Measurements from ENCODE around the gene MCC. TPM values are rescaled to one million over a fixed set of nuclear protein-coding genes. Genes with fewer than 3 reads are reported as not detected.

Gene MCC
- total RNA-seq, 1 experiment from 2014 or later = 7.6 TPM

DNA sequence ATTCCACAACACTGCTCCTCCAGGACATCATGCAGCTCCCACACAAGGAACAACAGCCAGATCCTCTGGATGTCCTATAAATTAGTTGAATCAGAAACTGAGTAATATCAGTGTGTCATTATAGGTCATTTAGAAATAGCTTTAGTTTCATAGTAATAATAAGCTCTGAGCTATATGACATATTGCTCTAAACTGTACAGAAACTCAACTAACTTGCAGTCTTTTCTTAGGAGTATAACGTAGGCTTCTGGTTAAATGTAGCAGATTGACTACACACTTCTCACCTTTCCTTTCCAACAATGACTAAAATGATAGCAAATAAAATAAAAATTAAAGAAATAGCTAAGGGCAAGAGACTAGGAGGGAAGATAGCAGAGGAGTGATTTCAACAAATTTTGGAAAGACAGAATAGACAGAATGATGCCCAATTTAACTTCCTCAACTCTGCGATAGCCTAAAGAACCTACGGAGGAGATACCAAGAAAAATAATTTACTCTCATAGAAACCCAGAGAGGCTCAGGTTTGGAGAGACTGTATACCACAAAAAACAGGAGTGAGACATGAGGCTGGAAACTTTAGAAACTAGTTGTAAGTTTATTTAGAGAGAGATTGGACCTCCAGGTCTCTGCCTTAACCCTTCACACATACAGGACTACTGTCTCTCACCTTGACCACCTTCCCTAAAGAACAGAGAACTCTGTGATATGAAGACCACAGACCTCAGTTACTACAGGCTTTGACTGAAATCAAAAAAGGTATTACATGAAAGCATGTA, 247.1 kb downstream of the MCC start:
- Histone ChIP-seq H2AFZ (ENCODE audit: low read length) (no peak overlapping the region), H3K14ac (ENCODE audit: insufficient read depth, low read length) (no peak overlapping the region), H3K4me1 (ENCODE audit: insufficient read depth, low read length) (peaks cover 13% of the 10 kb centered on the region), H4K91ac (ENCODE audit: insufficient read length, low read depth, low read length) (no peak overlapping the region), H3K27ac (ENCODE audit: insufficient read length, low read depth, low read length) (no peak overlapping the region), H3K23me2 (ENCODE audit: insufficient read length, low read depth, low read length, poor library complexity, severe bottlenecking) (no peaks in the 10 kb centered on the region), H2BK120ac (ENCODE audit: low read depth, low read length, poor library complexity, severe bottlenecking) (no peak overlapping the region), H3K56ac (ENCODE audit: insufficient read length, low read depth, low read length) (no peak overlapping the region), H3K79me1 (ENCODE audit: insufficient read depth, low read depth, low read length, poor library complexity, severe bottlenecking) (no peaks in the 10 kb centered on the region), H2BK12ac (ENCODE audit: insufficient read length, low read depth, low read length) (no peak overlapping the region), H3K9me3 (ENCODE audit: control insufficient read depth, low read depth, low read length) (no peaks in the 10 kb centered on the region), H3K23ac (ENCODE audit: insufficient read length, low read depth, low read length) (no peak overlapping the region), H2BK15ac (ENCODE audit: low read depth, low read length) (no peak overlapping the region), H4K8ac (replicated peaks; ENCODE audit: insufficient read length, low read depth, low read length) (no peak overlapping the region), H2BK20ac (ENCODE audit: low read depth, low read length, poor library complexity, severe bottlenecking) (no peak overlapping the region), H3K4me2 (ENCODE audit: insufficient read depth, insufficient read length, low read length) (no peak overlapping the region), H3K4ac (ENCODE audit: low read depth, low read length) (no peak overlapping the region), H3T11ph (ENCODE audit: low read length) (no peak overlapping the region), H3K9ac (ENCODE audit: extremely low read depth, insufficient read length, low read length) (peak overlapping the region; percentile 8), H4K20me1 (ENCODE audit: control insufficient read depth, insufficient read depth, insufficient read length) (no peaks in the 10 kb centered on the region), H3K79me2 (ENCODE audit: insufficient read depth, low read length) (peaks cover 5% of the 10 kb centered on the region; the same call in 1 of the 2 replicates), H4K5ac (ENCODE audit: insufficient read length, low read depth, low read length) (no peak overlapping the region), H2AK5ac (ENCODE audit: insufficient read length, low read length) (no peak overlapping the region), H3K27me3 (ENCODE audit: insufficient read depth, low read length) (no peaks in the 10 kb centered on the region), H3K18ac (ENCODE audit: insufficient read length, low read depth, low read length) (no peak overlapping the region), H2BK5ac (ENCODE audit: insufficient read length, low read length) (no peak overlapping the region)
- H3K4me1 Mint-ChIP-seq = peaks cover 34 to 39% of the 10 kb centered on the region in 2 experiments
- DNase-seq = no peak
- no peak overlapping the region for H3K4me3 Mint-ChIP-seq
- H3K36me3 Mint-ChIP-seq (ENCODE audit: insufficient read depth in 1 of 3, low read depth in 3 of 3) = peaks cover 0 to 4% (median 4%) of the 10 kb centered on the region in 3 experiments; a peak in 2 of 7 replicates
- WGBS (ENCODE audit: extremely low coverage, insufficient read length, low lambda C conversion rate) = no CpG with 5 or more reads among the region's 3 CpGs
- TF ChIP-seq, protein P1, sequence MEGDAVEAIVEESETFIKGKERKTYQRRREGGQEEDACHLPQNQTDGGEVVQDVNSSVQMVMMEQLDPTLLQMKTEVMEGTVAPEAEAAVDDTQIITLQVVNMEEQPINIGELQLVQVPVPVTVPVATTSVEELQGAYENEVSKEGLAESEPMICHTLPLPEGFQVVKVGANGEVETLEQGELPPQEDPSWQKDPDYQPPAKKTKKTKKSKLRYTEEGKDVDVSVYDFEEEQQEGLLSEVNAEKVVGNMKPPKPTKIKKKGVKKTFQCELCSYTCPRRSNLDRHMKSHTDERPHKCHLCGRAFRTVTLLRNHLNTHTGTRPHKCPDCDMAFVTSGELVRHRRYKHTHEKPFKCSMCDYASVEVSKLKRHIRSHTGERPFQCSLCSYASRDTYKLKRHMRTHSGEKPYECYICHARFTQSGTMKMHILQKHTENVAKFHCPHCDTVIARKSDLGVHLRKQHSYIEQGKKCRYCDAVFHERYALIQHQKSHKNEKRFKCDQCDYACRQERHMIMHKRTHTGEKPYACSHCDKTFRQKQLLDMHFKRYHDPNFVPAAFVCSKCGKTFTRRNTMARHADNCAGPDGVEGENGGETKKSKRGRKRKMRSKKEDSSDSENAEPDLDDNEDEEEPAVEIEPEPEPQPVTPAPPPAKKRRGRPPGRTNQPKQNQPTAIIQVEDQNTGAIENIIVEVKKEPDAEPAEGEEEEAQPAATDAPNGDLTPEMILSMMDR (conservative IDR thresholded peaks at IDR 0.05) = no peak
- H3K27ac Mint-ChIP-seq = no peak overlapping the region
- H3K9me3 Mint-ChIP-seq = no peaks in the 10 kb centered on the region; a peak in 1 of 5 replicates
- no peaks in the 10 kb centered on the region for H3K27me3 Mint-ChIP-seq (ENCODE audit: low read depth)

Measured in H9 (cell line).